Astrocyte of the cerebellum (primary cell): ENCODE measurements around the gene KCND3.

Source experiments
- DNase-seq: peaks from one replicate; pipeline ENCODE4 v3.0.0-alpha.2; 2011; ENCODE audit warnings: low read depth
- H3K4me3 ChIP-seq: 2 replicates; pipeline ENCODE4 v1.5.1; 2011; ENCODE audit warnings: mild to moderate bottlenecking, low read depth, low read length, moderate library complexity
- in situ Hi-C: cut with HindIII; loops from 2 replicates; pipeline ENCODE4 v1.10.0; 2017; ENCODE audit warnings: low sequenced_read_pairs
- TF ChIP-seq, protein P1 (sequence below): IDR thresholded peaks from 2 replicates; pipeline ENCODE4 v1.5.1; 2012; ENCODE audit warnings: low read length, low read depth, moderate library complexity, mild to moderate bottlenecking; ENCODE audit errors: missing control alignments

KCND3 gene

DNA sequence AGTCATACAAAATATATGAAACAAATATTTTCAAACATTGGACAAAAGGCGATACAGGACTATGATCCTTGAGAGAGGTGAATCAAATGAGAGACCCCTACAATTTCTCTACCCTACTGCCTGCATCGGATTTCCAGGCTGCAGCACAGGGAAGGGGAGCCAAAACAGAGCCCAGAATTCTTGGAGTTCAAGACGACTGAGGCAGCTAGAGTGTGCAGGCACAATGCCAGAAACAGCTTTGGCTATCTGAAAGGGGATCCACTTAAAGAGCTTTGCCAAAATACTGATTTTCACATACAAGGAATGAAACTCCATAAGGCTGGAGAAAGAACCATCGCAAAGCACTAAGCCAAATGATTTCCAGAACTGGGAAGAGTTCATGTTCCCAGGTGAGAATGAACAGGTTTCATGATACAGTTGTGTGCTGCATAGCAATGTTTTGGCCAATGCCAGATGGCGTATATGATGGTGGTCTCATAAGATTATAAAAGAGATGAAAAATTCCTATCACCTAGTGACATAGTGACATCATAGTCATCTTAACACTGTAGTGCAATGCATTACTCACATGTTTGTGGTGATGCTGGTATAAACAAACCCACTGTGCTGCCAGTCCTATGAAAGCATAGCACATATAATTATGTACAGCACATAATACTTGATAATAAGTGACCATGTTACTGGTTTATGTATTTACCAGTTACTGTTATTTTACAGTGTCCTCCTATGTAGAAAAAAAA lies 77.5 kb downstream of the KCND3 start:
- TF ChIP-seq, protein P1, sequence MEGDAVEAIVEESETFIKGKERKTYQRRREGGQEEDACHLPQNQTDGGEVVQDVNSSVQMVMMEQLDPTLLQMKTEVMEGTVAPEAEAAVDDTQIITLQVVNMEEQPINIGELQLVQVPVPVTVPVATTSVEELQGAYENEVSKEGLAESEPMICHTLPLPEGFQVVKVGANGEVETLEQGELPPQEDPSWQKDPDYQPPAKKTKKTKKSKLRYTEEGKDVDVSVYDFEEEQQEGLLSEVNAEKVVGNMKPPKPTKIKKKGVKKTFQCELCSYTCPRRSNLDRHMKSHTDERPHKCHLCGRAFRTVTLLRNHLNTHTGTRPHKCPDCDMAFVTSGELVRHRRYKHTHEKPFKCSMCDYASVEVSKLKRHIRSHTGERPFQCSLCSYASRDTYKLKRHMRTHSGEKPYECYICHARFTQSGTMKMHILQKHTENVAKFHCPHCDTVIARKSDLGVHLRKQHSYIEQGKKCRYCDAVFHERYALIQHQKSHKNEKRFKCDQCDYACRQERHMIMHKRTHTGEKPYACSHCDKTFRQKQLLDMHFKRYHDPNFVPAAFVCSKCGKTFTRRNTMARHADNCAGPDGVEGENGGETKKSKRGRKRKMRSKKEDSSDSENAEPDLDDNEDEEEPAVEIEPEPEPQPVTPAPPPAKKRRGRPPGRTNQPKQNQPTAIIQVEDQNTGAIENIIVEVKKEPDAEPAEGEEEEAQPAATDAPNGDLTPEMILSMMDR: no peak
- no peak overlapping the region for H3K4me3 ChIP-seq
- in situ Hi-C loops: no loop called here
- no peak for DNase-seq

DNA sequence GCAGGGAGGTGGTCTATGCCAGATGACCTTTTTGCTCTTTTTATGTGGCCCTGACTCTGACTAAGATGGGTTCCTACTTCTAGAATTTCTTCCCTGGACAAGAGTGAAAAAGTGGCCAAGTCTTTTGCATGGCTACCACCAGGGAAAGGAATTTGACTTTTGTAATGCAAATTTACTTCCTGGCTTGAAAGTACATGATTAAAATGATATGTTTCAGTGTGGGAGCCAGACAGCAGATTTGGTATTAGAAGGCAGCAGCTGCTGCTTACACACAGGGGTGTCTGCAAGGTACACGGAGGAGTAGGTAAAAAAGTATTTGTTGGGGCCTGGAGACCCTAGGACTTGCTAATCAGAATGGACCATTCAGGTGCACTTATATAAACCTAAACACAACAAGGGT lies 78.4 kb downstream of the KCND3 start:
- no peak for DNase-seq
- TF ChIP-seq, protein P1: no peak
- in situ Hi-C loops: no loop called here
- H3K4me3 ChIP-seq: no peak overlapping the region

DNA sequence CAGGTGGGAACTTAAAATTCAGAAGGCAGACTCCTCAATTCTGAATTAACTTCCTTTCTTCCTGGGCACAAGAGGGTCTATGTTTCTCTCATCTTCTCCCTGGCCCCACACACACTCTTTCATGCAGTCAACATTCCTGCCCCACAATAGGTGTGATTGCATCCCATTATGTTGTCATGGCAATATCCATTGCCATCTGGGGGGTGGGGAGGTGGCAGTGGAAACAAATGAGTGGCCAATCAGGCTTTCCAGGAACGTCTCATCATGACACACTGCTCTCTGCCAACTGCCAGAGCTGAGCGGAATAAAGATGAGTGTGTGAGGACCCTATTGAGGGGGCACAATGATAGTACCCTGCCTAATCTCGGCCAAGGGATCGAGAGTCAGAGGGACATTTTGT lies 80.4 kb downstream of the KCND3 start:
- DNase-seq: no peak
- TF ChIP-seq, protein P1: no peak
- in situ Hi-C loops: no loop called here
- H3K4me3 ChIP-seq: no peak overlapping the region

DNA sequence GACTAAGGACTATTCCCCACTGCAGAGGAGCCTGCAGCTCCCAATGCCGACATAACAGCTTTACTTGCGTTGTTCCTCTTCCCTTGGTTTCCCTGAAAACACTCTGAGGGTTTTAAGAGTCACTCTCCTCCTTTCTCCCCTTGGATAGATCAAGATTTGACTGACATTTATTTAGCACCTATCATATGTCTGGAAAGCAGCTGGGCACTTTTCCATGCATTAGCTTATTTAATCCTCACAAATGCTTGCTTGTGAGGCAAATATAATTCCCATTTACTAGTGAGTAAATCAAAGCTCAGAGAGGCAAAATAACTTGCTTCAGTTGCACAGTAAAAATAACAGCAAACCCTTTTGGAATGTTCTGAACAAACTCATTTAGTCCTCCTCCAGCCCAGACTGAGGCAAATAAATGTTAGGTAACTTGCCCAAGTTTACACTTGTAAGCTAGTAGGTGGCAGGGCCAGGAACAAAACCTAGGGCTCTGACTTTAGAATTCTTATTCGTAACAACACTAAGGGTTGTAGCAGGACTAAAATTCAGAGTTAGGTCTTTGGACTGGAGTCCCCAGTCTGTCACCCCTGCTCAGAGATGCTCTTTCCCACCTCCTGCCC lies 81.4 kb downstream of the KCND3 start:
- TF ChIP-seq, protein P1: no peak
- DNase-seq: no peak
- no peak overlapping the region for H3K4me3 ChIP-seq
- in situ Hi-C loops: no loop called here

DNA sequence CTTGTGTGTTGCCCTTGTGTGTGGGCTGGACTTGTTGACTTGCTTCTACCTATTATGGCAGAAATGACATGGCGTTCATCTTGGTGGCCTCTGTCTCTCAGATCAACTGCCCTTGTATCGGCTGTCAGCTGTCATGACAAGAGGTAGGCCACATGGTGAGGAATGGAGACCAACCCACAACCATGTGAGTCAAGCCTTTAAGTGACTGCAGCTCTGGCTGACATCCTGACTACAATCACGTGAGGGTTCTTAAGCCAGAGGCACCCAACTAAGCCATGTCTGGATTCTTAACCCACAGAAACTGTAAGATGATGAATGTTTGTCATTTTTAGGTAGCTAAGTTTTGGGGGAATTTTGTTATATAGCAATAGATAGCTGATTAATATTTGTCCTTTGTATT lies 82.1 kb downstream of the KCND3 start:
- no peak overlapping the region for H3K4me3 ChIP-seq
- in situ Hi-C loops: no loop called here
- DNase-seq: no peak
- TF ChIP-seq, protein P1: no peak

DNA sequence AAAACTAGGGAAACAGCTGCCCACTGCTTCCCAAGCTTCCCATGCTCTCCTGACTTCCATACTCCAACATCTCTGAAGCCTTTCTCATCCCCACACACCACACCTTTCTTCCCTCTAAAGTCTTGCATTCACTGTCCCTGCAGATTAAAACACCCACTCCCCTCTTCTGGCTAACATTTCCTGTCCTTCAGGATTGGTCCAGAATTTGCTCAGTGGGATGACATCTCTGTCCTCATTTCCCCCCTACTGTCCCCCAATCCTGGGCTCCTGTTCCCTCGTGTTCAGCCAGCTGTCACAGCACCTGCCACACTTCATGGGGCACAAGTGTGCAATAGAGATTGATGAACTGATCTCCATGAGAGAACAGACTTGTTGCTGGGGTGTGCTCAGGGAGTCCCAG lies 82.7 kb downstream of the KCND3 start:
- in situ Hi-C loops: no loop called here
- H3K4me3 ChIP-seq: no peak overlapping the region
- no peak for DNase-seq
- TF ChIP-seq, protein P1: no peak
